GM18907 (cell line): ENCODE data around the gene SFTPD.
"Not testable (repeated sequence)": the region's sequence is repeated elsewhere in the genome, so short reads cannot be mapped to it uniquely, and the experiment has no call there.

Experiments used
- ATAC-seq: cut with Tn5 transposase; IDR thresholded peaks from one replicate; pipeline ENCODE4 v1.9.1; 2021; ENCODE audit warnings: mild to moderate bottlenecking, moderate library complexity; ENCODE audit not compliant: unreplicated experiment

SFTPD gene

DNA sequence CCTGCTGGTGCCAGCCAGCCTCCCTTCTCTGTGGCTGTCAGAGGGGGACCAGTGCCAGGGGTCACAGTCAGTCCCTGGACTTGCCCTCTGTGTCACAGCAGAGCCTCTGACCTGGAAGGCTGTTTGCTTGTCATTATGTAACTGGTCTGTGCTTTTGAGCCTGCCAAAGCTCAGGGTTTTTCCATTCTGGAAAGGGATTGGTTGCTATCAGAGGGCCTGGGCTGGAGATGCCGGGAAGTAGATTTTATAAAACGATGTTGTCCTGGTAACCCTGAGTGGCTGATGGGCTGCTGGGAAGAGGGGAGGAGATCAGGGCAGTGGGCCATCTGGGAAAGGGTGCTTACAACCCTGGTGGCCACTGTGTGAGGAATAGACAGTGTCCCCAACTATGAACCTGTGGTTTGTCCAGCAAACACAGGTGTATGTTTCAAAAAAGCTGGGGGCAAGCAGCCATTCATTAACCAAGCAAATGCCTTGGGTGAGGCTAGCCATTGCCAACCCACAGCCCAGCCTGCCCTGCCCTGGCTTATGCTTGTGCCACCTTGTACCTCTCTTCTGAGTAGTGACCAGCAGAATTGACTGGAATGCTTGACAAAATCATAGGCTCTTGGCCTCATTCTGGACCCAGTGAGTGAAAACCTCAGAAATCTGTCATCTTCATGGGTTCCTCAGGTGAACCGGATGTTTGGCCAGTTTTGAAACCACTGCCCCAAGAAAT is 21.6 kb downstream of the SFTPD start:
- no peak for ATAC-seq

DNA sequence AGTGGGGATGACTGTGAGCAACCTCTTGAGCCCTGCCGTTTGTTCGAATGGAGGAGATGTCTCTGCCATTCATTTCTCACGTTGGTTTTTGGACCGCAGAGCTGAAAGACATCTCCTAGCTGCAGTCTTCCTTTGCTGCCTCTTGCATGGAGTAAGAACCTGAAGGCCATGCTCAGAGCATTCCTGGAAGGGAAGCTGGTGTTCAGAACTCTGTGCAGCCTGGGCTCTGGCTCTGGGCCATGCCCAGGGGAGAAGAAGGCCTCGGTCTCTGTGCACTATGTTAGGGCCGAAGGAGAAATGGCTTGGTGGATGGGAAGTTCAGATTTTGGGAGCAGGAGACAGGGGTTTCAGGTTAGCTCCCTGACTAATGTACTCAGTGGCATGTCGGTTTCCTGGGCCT is 22.9 kb downstream of the SFTPD start:
- ATAC-seq, result no peak

DNA sequence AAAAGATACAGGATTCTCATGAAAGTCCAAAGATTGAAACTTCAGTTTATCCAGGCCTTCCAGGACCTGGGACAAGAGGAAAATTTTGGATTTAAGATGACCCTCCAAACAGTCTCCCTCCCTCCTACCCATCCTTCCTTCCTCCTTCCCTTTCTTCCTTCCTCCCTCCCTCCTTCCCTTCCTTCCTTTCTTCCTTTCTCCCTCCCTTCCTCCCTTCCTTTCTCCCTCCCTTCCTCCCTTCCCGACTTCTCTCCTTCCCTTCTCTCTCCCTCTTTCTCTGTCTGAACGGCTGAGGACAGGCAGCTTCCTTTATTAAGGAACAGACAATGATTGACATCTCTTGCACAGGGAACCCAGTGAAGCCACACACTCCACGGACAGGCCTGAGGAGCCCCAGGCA is 23.3 kb downstream of the SFTPD start:
- ATAC-seq, result no peak

DNA sequence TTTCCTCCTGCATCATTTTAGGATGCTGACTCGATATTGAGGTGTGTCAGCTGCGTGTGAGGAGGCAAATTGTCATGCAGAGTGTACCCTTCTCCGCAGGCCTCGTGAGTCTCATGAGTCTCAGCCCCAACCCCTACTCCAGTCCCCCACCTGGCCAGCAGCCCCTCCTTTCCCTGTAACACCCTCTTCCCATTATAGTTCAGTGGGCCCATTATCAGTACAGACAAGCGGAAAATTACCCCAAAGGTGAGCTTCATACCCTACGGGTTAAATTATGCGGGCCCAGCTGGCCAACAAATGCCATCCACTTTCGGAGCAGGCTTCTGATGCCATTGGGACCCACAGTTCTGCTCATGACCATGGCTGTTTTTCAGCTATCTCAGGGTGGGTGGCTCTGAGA is 25.2 kb downstream of the SFTPD start:
- no peak for ATAC-seq

DNA sequence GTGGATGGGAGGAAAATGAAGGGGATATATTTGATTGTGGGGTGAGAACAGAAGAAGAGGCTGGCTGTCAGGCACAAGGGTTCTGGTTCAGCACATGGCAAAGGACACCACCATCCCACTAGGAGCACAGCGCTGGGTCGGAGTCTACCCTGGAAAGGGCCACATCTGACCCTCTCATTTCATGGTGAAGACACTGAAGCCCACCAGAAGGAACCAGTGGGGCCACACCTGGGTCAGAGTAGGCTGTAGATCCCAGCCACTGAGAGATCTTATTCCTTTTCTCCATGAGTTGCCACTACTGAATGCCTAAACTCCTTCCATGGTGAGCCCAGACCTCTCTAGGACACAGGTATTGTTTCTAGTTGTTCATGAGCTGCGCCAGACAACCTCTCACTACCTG is 25.8 kb downstream of the SFTPD start:
- ATAC-seq, result no peak

DNA sequence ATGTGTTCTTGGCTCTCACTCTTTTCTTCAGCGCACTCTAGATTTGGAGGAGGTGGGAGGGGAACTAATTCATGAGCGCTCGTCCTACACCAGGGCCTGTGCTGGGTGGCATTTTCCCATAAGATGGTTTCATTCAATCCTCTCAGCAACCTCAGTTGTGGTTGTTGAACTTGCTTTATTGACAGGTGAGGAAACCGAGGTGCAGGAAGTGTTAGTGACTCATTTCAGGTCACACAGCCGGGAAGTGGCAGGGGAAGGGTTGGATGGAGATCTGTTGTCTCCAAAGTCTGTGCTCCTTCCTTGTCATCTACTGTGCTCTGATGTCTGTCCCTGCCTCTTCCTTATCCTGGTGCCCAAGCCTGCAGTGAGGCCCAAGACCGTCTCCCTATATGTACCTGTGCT is 26.9 kb downstream of the SFTPD start:
- not testable (repeated sequence) for ATAC-seq

DNA sequence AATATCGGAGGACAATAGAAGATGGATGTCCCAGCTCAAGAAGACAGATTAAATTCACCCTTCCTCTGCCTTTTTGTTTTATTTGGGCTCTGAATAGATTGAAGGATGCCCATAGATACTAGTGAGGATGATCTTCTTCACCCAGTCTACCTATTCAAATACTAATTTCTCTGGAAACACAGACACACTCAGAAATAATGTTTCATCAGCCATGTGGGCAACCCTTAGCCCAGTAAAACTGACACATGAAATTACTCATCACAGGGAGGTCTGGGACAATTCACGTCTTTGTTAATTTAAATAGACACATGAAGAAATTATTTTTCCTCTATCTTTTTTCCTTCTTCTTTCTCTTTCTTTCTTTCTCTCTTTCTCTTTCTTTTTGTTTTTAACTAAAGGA is 33.1 kb downstream of the SFTPD start:
- ATAC-seq, result not testable (repeated sequence)

DNA sequence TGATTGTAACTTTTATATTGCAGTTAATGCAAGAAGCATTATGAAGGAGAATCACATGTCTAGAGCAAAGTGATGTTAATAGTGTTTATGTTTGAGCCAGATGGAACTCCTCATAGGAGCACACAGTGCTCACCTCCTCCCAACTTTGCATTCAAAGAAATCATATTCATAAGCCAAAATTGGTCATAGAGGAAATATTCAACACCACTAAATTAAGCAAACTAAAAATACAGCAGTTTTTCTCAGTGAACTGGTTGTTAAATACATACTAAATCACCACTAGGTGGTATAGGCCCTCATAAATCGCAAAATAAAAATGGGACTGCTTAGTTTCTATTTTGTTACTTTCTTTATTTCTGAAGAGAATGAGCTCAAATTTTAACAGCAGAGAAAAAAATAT is 34.4 kb downstream of the SFTPD start:
- ATAC-seq, result not testable (repeated sequence)

DNA sequence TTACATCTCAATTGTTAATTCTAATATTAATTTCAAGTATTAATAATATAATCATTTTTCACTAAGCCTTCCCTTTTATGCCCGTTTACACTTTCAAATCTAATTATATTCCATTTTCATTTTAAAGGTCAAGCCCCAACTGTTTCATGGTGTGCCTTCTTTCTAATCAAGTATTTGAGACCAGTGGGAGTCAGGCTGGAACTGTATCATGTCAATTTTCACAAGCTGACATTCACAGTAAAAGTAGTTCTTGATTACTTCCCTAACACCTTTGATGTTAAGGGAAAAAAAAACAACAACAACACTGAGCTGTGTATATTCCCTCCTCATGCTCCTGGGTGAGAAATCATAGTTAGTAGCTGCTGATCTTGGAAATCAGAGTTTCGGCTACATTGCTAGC is 38.1 kb downstream of the SFTPD start:
- no peak for ATAC-seq

DNA sequence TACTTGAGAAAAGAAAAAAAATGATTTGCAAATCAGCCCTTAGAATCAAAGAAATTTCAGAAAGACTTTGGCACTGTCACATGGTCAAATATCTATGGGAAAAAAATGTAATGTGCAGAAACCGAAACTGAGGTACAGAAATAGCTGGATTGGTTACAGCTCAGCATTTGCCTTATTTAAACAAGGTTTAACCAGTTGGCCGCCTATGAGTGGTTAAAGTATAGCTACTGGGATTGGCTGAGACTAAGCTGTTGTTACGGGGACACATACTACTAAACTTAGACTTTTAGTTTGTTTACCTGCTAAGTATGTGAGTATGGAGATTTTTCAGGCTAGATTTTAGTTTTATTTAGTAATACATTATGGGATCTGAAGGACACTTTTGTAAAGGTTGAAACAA is 38.6 kb downstream of the SFTPD start:
- no peak for ATAC-seq

DNA sequence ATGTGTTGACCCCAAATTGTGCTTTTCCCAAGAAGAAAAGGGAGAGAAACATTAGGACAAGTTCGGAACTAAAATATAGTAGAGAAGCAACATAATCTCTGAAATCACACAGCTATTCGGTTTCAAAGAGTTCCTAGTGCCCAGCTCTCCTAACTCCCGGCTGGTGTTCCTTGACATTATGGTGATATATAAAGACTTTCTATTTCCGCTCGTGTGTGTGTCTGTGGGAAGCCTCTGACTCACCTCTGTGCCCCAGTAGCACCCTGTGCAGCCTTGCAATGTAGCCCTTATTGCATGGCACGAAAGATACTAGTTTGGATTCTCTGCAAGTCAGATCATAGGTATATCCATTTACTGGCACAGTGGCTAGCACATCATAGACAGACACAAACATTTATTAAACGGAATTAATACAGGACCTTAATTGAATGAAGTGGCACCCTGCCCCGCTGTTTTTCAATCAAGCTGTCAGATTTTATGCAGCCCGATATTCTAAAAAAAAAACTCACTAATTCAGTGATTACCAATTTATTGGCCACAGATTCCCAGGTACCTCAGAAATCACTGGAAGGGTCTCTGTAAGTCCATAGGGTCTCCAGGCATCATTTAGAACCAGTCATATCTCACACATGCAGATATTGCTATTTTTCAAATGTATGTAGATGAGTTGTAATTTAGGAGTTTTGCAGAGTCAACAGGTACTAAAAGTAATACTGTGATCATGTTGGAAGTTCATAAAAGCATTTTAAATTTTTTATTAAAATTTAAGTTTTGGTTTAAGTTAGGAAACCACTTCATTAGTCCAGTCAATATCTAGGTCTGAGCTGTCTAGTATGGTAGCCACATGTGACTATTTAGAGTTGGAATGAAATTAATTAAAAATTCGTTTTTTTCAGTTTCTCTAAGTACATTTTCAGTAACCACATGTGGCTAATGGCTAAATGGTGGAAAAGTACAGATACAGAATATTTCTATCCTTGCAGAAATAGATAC is 43.3 kb downstream of the SFTPD start:
- ATAC-seq, result no peak

DNA sequence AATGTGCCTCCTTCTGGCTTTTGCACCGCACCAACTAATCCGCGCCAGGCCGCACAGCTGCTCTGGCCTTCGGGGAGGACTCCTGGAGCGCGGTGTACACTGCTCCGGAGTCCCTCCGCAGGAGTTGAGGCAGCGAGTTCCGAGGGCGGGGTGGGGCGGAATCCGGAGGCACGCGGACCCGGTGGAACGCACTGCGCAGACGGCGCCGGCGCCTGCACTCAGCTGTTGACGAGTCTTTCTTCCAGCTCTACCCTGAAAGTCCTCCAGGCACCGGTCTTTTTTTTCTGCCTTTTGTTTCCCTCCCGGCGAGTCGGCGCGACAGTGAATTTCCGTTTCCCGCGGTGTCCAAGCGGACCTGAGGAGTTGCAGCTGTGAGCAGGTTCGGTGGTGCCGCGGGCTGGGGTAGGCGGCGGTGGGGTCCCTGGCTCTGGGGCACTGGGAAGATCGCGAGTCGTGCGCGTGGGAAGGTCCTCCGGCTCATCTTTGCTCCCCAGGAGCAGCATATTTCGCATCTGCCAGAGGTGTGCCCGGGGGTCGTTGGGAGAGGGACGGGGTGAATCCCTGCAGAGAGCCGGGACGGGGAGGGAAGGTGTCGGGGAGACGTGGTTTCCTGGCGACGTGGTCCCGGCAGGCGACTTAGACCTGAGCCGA is 44.1 kb downstream of the SFTPD start:
- ATAC-seq, result peak; percentile 46

DNA sequence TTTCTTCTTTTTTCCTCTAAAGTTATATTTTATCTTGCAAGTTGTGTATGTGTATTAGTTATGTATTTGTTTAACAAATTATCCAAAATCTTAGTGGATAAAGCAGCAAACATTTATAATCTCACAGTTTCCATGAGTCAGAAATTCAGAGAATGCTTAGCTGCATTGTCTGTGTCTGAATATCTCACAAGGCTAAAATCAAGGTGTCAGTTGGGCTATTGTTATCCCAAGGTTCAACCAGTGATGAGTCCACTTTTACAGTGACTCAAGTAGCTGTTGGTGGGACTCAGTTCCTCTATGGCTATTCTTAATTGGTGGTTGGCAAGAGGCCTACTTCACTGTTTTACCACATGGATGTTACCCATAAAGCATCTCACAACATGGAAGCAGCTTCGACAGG is 47.3 kb downstream of the SFTPD start:
- ATAC-seq, result not testable (repeated sequence)

DNA sequence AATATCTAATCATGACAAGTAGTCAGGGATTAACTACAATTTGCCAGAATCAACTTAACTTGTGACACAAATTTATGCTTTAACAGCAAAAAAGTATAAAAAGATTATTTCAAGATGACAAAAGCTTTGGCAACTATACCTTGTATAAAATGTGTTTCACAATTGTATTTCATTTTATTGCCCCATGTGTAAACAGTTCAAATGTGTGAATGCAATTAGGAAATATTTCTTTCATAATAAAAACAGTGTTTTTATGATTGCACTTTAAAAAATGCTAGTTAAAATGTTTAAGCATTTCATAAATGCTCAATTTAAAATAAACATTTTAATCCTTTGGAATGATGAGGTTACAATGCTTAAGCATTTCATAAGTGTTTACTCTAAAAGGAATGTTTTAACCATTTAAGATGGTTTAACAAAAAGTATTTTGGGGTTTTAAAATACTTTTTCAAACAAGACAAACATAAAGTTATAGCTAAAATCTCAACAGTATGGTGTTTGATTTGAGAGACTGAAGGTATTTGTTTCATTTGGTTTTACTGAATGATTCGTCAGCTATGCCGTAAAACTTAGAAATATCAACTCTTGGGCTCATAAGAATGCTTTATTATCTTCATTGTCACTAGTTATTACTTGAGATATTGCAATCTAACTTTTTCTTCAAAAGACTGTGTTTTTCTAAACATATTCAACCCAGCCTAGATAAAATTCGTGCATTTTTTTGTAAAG is 50.1 kb downstream of the SFTPD start:
- ATAC-seq, result no peak

DNA sequence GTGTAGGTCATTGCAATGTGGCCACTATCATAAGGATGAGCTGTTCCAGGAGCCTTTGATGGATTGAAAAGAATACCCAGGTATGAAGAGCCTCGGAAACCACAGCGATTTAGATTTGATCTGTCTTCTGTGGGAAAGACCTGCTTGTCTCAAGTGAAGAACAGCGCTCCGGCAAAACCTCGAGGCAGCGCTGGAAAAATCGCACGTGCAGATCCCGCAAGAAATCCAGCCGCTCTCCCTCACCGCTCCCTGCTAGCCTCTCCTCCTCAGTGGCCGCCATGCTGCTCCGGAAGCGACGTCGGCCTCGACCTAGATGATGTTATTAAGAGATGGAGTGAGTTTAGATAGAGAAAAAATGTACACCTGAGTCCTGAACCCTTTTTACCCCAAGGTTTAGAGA is 56.0 kb downstream of the SFTPD start:
- not testable (repeated sequence) for ATAC-seq

DNA sequence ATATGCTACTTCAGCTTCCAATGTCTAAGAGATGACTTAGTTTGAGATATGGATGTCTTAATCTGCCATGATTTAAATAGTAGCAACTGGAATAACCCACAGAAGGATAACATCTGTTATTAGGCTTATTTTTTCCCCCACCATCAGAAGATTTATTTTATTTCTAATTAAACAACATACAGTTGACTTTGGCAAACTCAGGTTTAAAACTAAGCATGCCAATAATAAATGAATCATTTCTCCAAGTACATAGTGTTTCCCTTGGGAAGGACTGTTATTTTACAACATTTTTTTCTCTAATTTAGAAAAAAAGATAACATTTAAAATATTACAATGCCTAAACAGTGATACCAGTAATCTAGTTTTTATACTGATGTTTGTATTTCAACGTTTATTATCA is 58.4 kb downstream of the SFTPD start:
- no peak for ATAC-seq

DNA sequence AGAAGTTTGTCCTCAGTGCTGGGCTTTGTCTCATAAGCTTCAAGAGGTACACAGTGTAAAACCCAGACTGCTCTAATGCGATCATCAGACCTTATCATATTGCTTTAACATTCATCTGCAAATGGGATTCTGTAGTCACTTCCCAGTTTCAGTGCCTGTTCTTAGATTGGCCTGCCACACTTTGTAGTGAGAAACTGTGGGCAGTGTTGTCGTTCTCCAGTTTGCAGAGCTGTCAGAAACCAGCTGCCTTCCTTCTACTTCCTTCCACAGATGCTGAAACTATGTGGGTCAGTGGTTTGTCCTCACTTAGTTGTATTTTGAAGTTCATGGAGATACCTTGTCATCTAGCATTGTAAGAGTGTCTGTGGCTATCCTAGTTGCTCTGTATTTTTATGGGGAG is 59.9 kb downstream of the SFTPD start:
- not testable (repeated sequence) for ATAC-seq
